Upper lobe of left lung (tissue), 4 donors: Measurements from ENCODE around the gene ISCA2.

Experiments used
- CTCF ChIP-seq, 6 experiments: fragments of 450-650 bp in 4 of 6; fragments of 200-600 bp in 2 of 6; sonication (generic) in 2 of 6; IDR thresholded peaks; one replicate each; pipeline ENCODE4 v1.5.1; 2016 to 2019; ENCODE audit warnings: antibody characterized with exemption in 6 of 6
- EP300 ChIP-seq, 4 donors: sonication (generic); formaldehyde crosslinking; IDR thresholded peaks; one replicate each; pipeline ENCODE4 v1.5.1; 2017; ENCODE audit warnings: antibody characterized with exemption in 4 of 4, control low read depth in 2 of 4
- POLR2A ChIP-seq, 4 donors: fragments of 450-650 bp; IDR thresholded peaks; one replicate each; pipeline ENCODE4 v1.5.1; 2016 to 2017; ENCODE audit warnings: antibody characterized with exemption in 4 of 4, mild to moderate bottlenecking in 2 of 4

GRCh38 chr14:74480046-74480445, 13.5 kb upstream of the ISCA2 start:
- TF ChIP-seq CTCF (IDR thresholded peaks at IDR 0.05), result no peak
- TF ChIP-seq EP300 (IDR thresholded peaks at IDR 0.05), result no peak
- no peak for TF ChIP-seq POLR2A (IDR thresholded peaks at IDR 0.05)
